ENCODE measurements around the gene TRABD.

TRABD gene

GRCh38 chr22:50192436-50193204, 6.9 kb downstream of the TRABD start:
- Histone ChIP-seq H3K27me3 (ENCODE audit: insufficient read depth, low read length) (no peaks in the 10 kb centered on the region), H3F3A (ENCODE audit: insufficient read depth, low read length) (peaks cover 23% of the 10 kb centered on the region; the same call in 1 of the 2 replicates), H3K4me2 (ENCODE audit: low read length) (peak overlapping the region; percentile 77), H3K9ac (ENCODE audit: low read length) (peak overlapping the region; percentile 86), H3K27ac (ENCODE audit: low read depth, low read length, poor library complexity, severe bottlenecking) (peak overlapping the region; percentile 100), H3K9me3 (ENCODE audit: low read length) (no peaks in the 10 kb centered on the region), H3K79me2 (ENCODE audit: insufficient read depth, low read length) (no peaks in the 10 kb centered on the region), H4K20me1 (ENCODE audit: insufficient read depth, low read length) (no peaks in the 10 kb centered on the region), H3K4me1 (ENCODE audit: insufficient read depth, low read length, severe bottlenecking) (peaks cover 97% of the 10 kb centered on the region), H3K36me3 (ENCODE audit: insufficient read depth, low read length) (peaks cover 54% of the 10 kb centered on the region), H3K4me3 (ENCODE audit: low read depth, low read length, poor library complexity, severe bottlenecking) (peak overlapping the region; percentile 52), H3K9me2 (ENCODE audit: low read depth, low read length) (no peaks in the 10 kb centered on the region), H2AFZ (ENCODE audit: low read length) (no peak overlapping the region)
- no peak for TF ChIP-seq EZH2 (IDR thresholded peaks at IDR 0.05; ENCODE audit: borderline replicate concordance, low read length)
- TF ChIP-seq CTCF (IDR thresholded peaks at IDR 0.05; ENCODE audit: low read length), result no peak

- Histone ChIP-seq H3K4me2 (ENCODE audit: low read length) (peak overlapping the region; percentile 77), H3K4me1 (ENCODE audit: insufficient read depth, low read length, severe bottlenecking) (peaks cover 87% of the 10 kb centered on the region), H3K9me3 (ENCODE audit: low read length) (no peaks in the 10 kb centered on the region), H3F3A (ENCODE audit: insufficient read depth, low read length) (peaks cover 21% of the 10 kb centered on the region; the same call in 1 of the 2 replicates), H3K4me3 (ENCODE audit: low read depth, low read length, poor library complexity, severe bottlenecking) (peak overlapping the region; percentile 52), H3K27ac (ENCODE audit: low read depth, low read length, poor library complexity, severe bottlenecking) (peak overlapping the region; percentile 100), H2AFZ (ENCODE audit: low read length) (no peak overlapping the region), H3K9ac (ENCODE audit: low read length) (peak overlapping the region; percentile 86), H3K36me3 (ENCODE audit: insufficient read depth, low read length) (peaks cover 60% of the 10 kb centered on the region), H3K9me2 (ENCODE audit: low read depth, low read length) (no peaks in the 10 kb centered on the region), H4K20me1 (ENCODE audit: insufficient read depth, low read length) (no peaks in the 10 kb centered on the region), H3K27me3 (ENCODE audit: insufficient read depth, low read length) (no peaks in the 10 kb centered on the region), H3K79me2 (ENCODE audit: insufficient read depth, low read length) (no peaks in the 10 kb centered on the region)
- TF ChIP-seq EZH2 (IDR thresholded peaks at IDR 0.05; ENCODE audit: borderline replicate concordance, low read length), result no peak
- TF ChIP-seq CTCF (IDR thresholded peaks at IDR 0.05; ENCODE audit: low read length), result no peak
Observed at GRCh38 chr22:50193621-50194020, 7.9 kb downstream of the TRABD start.

- Histone ChIP-seq H3K27me3 (ENCODE audit: insufficient read depth, low read length) (no peaks in the 10 kb centered on the region), H3F3A (ENCODE audit: insufficient read depth, low read length) (peaks cover 16% of the 10 kb centered on the region; the same call in 1 of the 2 replicates), H3K79me2 (ENCODE audit: insufficient read depth, low read length) (no peaks in the 10 kb centered on the region), H3K27ac (ENCODE audit: low read depth, low read length, poor library complexity, severe bottlenecking) (peak overlapping the region; percentile 100), H3K4me1 (ENCODE audit: insufficient read depth, low read length, severe bottlenecking) (peaks cover 86% of the 10 kb centered on the region), H3K4me2 (ENCODE audit: low read length) (peak overlapping the region; percentile 77), H2AFZ (ENCODE audit: low read length) (no peak overlapping the region), H3K9me2 (ENCODE audit: low read depth, low read length) (no peaks in the 10 kb centered on the region), H3K4me3 (ENCODE audit: low read depth, low read length, poor library complexity, severe bottlenecking) (peak overlapping the region; percentile 52), H4K20me1 (ENCODE audit: insufficient read depth, low read length) (no peaks in the 10 kb centered on the region), H3K9me3 (ENCODE audit: low read length) (no peaks in the 10 kb centered on the region), H3K9ac (ENCODE audit: low read length) (peak overlapping the region; percentile 86), H3K36me3 (ENCODE audit: insufficient read depth, low read length) (peaks cover 62% of the 10 kb centered on the region)
- TF ChIP-seq CTCF (IDR thresholded peaks at IDR 0.05; ENCODE audit: low read length), result no peak
Observed at GRCh38 chr22:50194037-50194805, 8.5 kb downstream of the TRABD start.
